Ovary (tissue), 9 donors: ENCODE measurements around the gene CYLD. TPM values are rescaled to one million over a fixed set of nuclear protein-coding genes. Genes with fewer than 3 reads are reported as not detected.

Experiments used
- DNase-seq, 5 donors: peaks; one replicate each; pipeline ENCODE4 v3.0.0-alpha.2; 2019 to 2020
- H3K27ac ChIP-seq, 2 donors: fragments of 200-600 bp; one replicate each; pipeline versions ENCODE4 v1.5.1 to v1.8.0; 2019 to 2022
- H3K27me3 ChIP-seq: fragments of 200-600 bp; one replicate; pipeline ENCODE4 v1.8.0; 2022
- H3K36me3 ChIP-seq: fragments of 200-600 bp; sonication (generic); one replicate; pipeline ENCODE4 v1.5.1; 2019
- H3K4me1 ChIP-seq: one replicate; pipeline ENCODE4 v1.8.1; 2013; ENCODE audit warnings: mild to moderate bottlenecking, moderate library complexity; ENCODE audit not compliant: insufficient read depth
- H3K4me3 ChIP-seq: fragments of 200-600 bp; sonication (generic); one replicate; pipeline ENCODE4 v1.5.1; 2017
- H3K9me3 ChIP-seq, 2 donors: fragments of 200-600 bp in 1 of 2; sonication (generic) in 1 of 2; one replicate each; pipeline versions ENCODE4 v1.5.1 to v1.8.1; 2013 to 2019; ENCODE audit warnings: mild to moderate bottlenecking in 1 of 2, moderate library complexity in 1 of 2
- CTCF ChIP-seq, 3 donors: fragments of 450-650 bp in 2 of 3; fragments of 200-600 bp in 1 of 3; IDR thresholded peaks; one replicate each; pipeline versions ENCODE4 v1.5.1 to v1.8.0; 2016 to 2022; ENCODE audit warnings: antibody characterized with exemption in 3 of 3, mild to moderate bottlenecking in 1 of 3
- EP300 ChIP-seq: sonication (generic); formaldehyde crosslinking; IDR thresholded peaks from one replicate; pipeline ENCODE4 v1.6.1; 2017; ENCODE audit warnings: antibody characterized with exemption
- POLR2A ChIP-seq: fragments of 450-650 bp; IDR thresholded peaks from one replicate; pipeline ENCODE4 v1.6.1; 2017; ENCODE audit warnings: antibody characterized with exemption, mild to moderate bottlenecking, moderate library complexity
- WGBS, 3 donors: extraction: QIAGEN DNeasy Blood & Tissue Kit in 1 of 3; methylation state at CpG; one replicate each; pipeline versions ENCODE4 v1.1.5 to v1.1.7; 2013 to 2017; 5-methylcytosine and 5-hydroxymethylcytosine counted together
- intact Hi-C, 4 donors: fragments of 100-400 bp; cut with DNase I; formaldehyde crosslinking; loops; one replicate each; pipeline versions ENCODE4 v1.11.0 to v1.15.1; 2022 to 2023
- polyA plus RNA-seq, 2 donors: library from polyadenylated mRNA; stranded (reverse); fragments of 200-250 nt in 1 of 2; fragments of 350-450 nt in 1 of 2; fragmentation: Illumina TruSeq in 1 of 2; extraction: RNeasy Lipid Tissue Mini Kit (QIAGEN cat#74804) in 1 of 2; gene quantifications; one replicate each; pipeline ENCODE4 v1.2.3, GENCODE V29; 2013 to 2014
- total RNA-seq, 7 donors: library from RNA; depleted of rRNA in 2 of 7; stranded (reverse); fragments of >200 nt in 2 of 7; fragmentation: NEBNext Ultra II Directional in 3 of 7; extraction: Animal tissue kit (Norgen Biotek cat#: 25700) in 3 of 7; gene quantifications; one replicate each; pipeline versions ENCODE4 v1.1.0 to v1.2.4, GENCODE V29; 2016 to 2023
- donor health status: DM: no; HTN: no; CAD: no; lungs with moderate emphysema.
- donor health status: DM: no; HTN: no; CAD: no.
- donor health status: Bipolar disorder and iron deficiency.
- donor health status: DM: yes; HTN: yes; CAD: no.
- donor health status: DM: no; HTN: no; CAD: no.
- donor health status: DM: yes; HTN: yes; CAD: no.

Gene CYLD
- total and polyA plus RNA-seq, 9 donors: 11.2 to 57.6 (median 38.6) TPM

GRCh38 chr16:50828164-50828702, 86.3 kb downstream of the CYLD start:
- no peak overlapping the region for H3K4me3 ChIP-seq
- H3K9me3 ChIP-seq: no peaks in the 10 kb centered on the region
- no peaks in the 10 kb centered on the region for H3K36me3 ChIP-seq
- H3K4me1 ChIP-seq: no peaks in the 10 kb centered on the region
- no peak for TF ChIP-seq EP300
- TF ChIP-seq CTCF (IDR thresholded peaks at IDR 0.05): no peak
- TF ChIP-seq POLR2A: no peak
- intact Hi-C loops: loop anchor here in 1 of 4 donors (5.0 kb wide), 2 partner anchors 1426 to 1861 kb away; no protein-coding TSS in a partner anchor
- DNase-seq: no peak
- H3K27ac ChIP-seq: no peak overlapping the region
- 91 to 98% (median 96%) methylated on average over 1 of the region's 1 CpG for WGBS, 3 donors
- H3K27me3 ChIP-seq: no peaks in the 10 kb centered on the region

- intact Hi-C loops: no loop called here
- H3K27me3 ChIP-seq: no peaks in the 10 kb centered on the region
- H3K4me1 ChIP-seq: no peaks in the 10 kb centered on the region
- WGBS, 3 donors: 83 to 96% (median 89%) methylated on average over 5 of the region's 5 CpGs
- no peaks in the 10 kb centered on the region for H3K9me3 ChIP-seq
- no peak for TF ChIP-seq EP300
- TF ChIP-seq POLR2A: no peak
- no peak for TF ChIP-seq CTCF (IDR thresholded peaks at IDR 0.05)
- H3K27ac ChIP-seq: no peak overlapping the region
- no peak for DNase-seq
- H3K4me3 ChIP-seq: no peak overlapping the region
- no peaks in the 10 kb centered on the region for H3K36me3 ChIP-seq
Measured at GRCh38 chr16:50830698-50831097, 88.8 kb downstream of the CYLD start.

GRCh38 chr16:50831751-50832150, 89.9 kb downstream of the CYLD start:
- H3K36me3 ChIP-seq: no peaks in the 10 kb centered on the region
- no peak for DNase-seq
- H3K27ac ChIP-seq: no peak overlapping the region
- no peaks in the 10 kb centered on the region for H3K4me1 ChIP-seq
- no peaks in the 10 kb centered on the region for H3K9me3 ChIP-seq
- TF ChIP-seq POLR2A (no peak), CTCF (IDR thresholded peaks at IDR 0.05) (no peak), EP300 (no peak)
- no peak overlapping the region for H3K4me3 ChIP-seq
- 88 to 89% (median 89%) methylated on average over 1 of the region's 1 CpG for WGBS, 3 donors
- intact Hi-C loops: no loop called here
- H3K27me3 ChIP-seq: no peaks in the 10 kb centered on the region

- Histone ChIP-seq H3K9me3 (no peaks in the 10 kb centered on the region), H3K36me3 (no peaks in the 10 kb centered on the region), H3K4me3 (no peak overlapping the region), H3K27ac (no peak overlapping the region), H3K4me1 (no peaks in the 10 kb centered on the region), H3K27me3 (no peaks in the 10 kb centered on the region)
- intact Hi-C loops: no loop called here
- 92 to 95% (median 94%) methylated on average over 3 of the region's 3 CpGs for WGBS, 3 donors
- no peak for DNase-seq
- TF ChIP-seq CTCF (IDR thresholded peaks at IDR 0.05): no peak
Measured at GRCh38 chr16:50833929-50834328, 92.0 kb downstream of the CYLD start.
